HCT116 (cell line): ENCODE results near the gene MPP2. TPM values are rescaled to one million over a fixed set of nuclear protein-coding genes. Genes with fewer than 3 reads are reported as not detected.

Experiments used
- ATAC-seq: fragments of 200-7000 bp; cut with Tn5 transposase; 2 replicates; pipeline ENCODE4 v1.9.1; 2020; ENCODE audit warnings: mild to moderate bottlenecking, moderate library complexity
- BruUV-seq: library from RNA; stranded (reverse); fragments of 400-500 nt; replicated peaks from 2 replicates; lab custom pipeline; 2021; lab: Mats Ljungman, UMichigan
- CTCF ChIA-PET: fragments of 300-600 bp; sonication (Branson Sonifier 250); formaldehyde crosslinking; loops from one replicate; lab custom pipeline; 2021; ENCODE audit warnings: antibody characterized with exemption; lab: Charles Lee
- POLR2A ChIA-PET: fragments of 300-600, 350-600 bp; sonication (Branson Sonifier 250); formaldehyde crosslinking; loops from one replicate; lab custom pipeline; 2021; ENCODE audit warnings: antibody characterized with exemption; lab: Charles Lee
- RAD21 ChIA-PET, 2 experiments: fragments of 300-600 bp; sonication (Branson Sonifier 250); formaldehyde crosslinking; loops; one replicate each; lab custom pipeline; 2023; ENCODE audit warnings: low total read pairs in 2 of 2; ENCODE audit not compliant: uncharacterized antibody in 2 of 2, unreplicated experiment in 2 of 2, low non-redundant PET in 1 of 2; lab: Charles Lee
- DNase-seq: peaks from one replicate; pipeline ENCODE4 v3.0.0-alpha.2; 2010; ENCODE audit warnings: low read depth, low spot score
- H2AFZ ChIP-seq: fragments of 200-600 bp; shearing (Covaris generic), sonication (generic); 2 replicates; pipeline ENCODE4 v1.6.1; 2017; ENCODE audit warnings: low read depth, mixed run types, mixed read lengths, antibody characterized with exemption, low read length; ENCODE audit not compliant: poor library complexity, severe bottlenecking
- H3K27ac ChIP-seq: 2 replicates; pipeline ENCODE4 v1.5.1; 2012; ENCODE audit warnings: low read depth, low read length
- H3K27me3 ChIP-seq: fragments of 200-600 bp; sonication (generic); 2 replicates; pipeline ENCODE4 v1.6.1; 2016; ENCODE audit warnings: mixed run types, low read length, mixed read lengths; ENCODE audit not compliant: insufficient read depth
- H3K36me3 ChIP-seq, 2 experiments: fragments of 200-500 bp in 1 of 2; fragments of 200-600 bp in 1 of 2; sonication (Bioruptor generic) in 1 of 2; sonication (generic) in 1 of 2; 2 replicates each; pipeline versions ENCODE4 v1.5.1 to v1.6.1; 2014 to 2016; ENCODE audit warnings: low read length in 2 of 2, inconsistent platforms in 1 of 2, mixed read lengths in 1 of 2, mixed run types in 1 of 2; ENCODE audit not compliant: insufficient read depth in 2 of 2, control insufficient read depth in 1 of 2
- H3K4me1 ChIP-seq, 2 experiments: fragments of 200-600 bp in 1 of 2; sonication (generic) in 1 of 2; 2 replicates each; pipeline versions ENCODE4 v1.5.1 to v1.6.1; 2012 to 2017; ENCODE audit warnings: low read length in 2 of 2, inconsistent platforms in 1 of 2, mild to moderate bottlenecking in 1 of 2, mixed read lengths in 1 of 2, mixed run types in 1 of 2, moderate library complexity in 1 of 2; ENCODE audit not compliant: insufficient read depth in 2 of 2, control insufficient read depth in 1 of 2
- H3K4me2 ChIP-seq: fragments of 200-600 bp; sonication (generic); 2 replicates; pipeline ENCODE4 v1.6.1; 2017; ENCODE audit warnings: mixed run types, low read length, mixed read lengths
- H3K4me3 ChIP-seq, 2 experiments: fragments of 200-600 bp in 1 of 2; sonication (generic) in 1 of 2; replicated peaks in 1 of 2; 2 replicates each; pipeline ENCODE4 v1.5.1; 2011 to 2016; ENCODE audit warnings: low read length in 2 of 2, control low read depth in 1 of 2, low read depth in 1 of 2, mild to moderate bottlenecking in 1 of 2, mixed read lengths in 1 of 2, mixed run types in 1 of 2
- H3K79me2 ChIP-seq: fragments of 200-600 bp; sonication (generic); 2 replicates; pipeline ENCODE4 v1.6.1; 2017; ENCODE audit warnings: mild to moderate bottlenecking, mixed run types, low read length, moderate library complexity, mixed read lengths; ENCODE audit not compliant: insufficient read depth
- H3K9ac ChIP-seq: fragments of 200-600 bp; sonication (generic); 2 replicates; pipeline ENCODE4 v1.6.1; 2016; ENCODE audit warnings: low read length, mixed read lengths
- H3K9me2 ChIP-seq: fragments of 200-600 bp; sonication (generic), shearing (Covaris generic); 2 replicates; pipeline ENCODE4 v1.6.1; 2017; ENCODE audit warnings: mixed run types, mild to moderate bottlenecking, moderate library complexity; ENCODE audit not compliant: insufficient read depth
- H3K9me3 ChIP-seq, 2 experiments: fragments of 200-500 bp in 1 of 2; fragments of 200-600 bp in 1 of 2; sonication (Bioruptor generic) in 1 of 2; sonication (generic) in 1 of 2; 2 replicates each; pipeline ENCODE4 v1.6.1; 2014 to 2017; ENCODE audit warnings: low read length in 2 of 2, mixed read lengths in 2 of 2, inconsistent platforms in 1 of 2, low read depth in 1 of 2, mild to moderate bottlenecking in 1 of 2, mixed run types in 1 of 2, moderate library complexity in 1 of 2; ENCODE audit not compliant: control insufficient read depth in 1 of 2, insufficient read depth in 1 of 2
- H4K20me1 ChIP-seq: fragments of 200-600 bp; sonication (generic), shearing (Covaris generic); 2 replicates; pipeline ENCODE4 v1.6.1; 2017; ENCODE audit warnings: mixed run types, mild to moderate bottlenecking, moderate library complexity; ENCODE audit not compliant: insufficient read depth
- ATF3 ChIP-seq: IDR thresholded peaks from 2 replicates; pipeline ENCODE4 v1.6.1; 2012
- CBX3 ChIP-seq: IDR thresholded peaks from 2 replicates; pipeline ENCODE4 v1.6.1; 2012; ENCODE audit warnings: low read depth
- CEBPB ChIP-seq: IDR thresholded peaks from 2 replicates; pipeline ENCODE4 v1.6.1; 2012; ENCODE audit warnings: low read depth
- EGR1 ChIP-seq: IDR thresholded peaks from 2 replicates; pipeline ENCODE4 v1.6.1; 2012; ENCODE audit warnings: low read depth
- ELF1 ChIP-seq: IDR thresholded peaks from 2 replicates; pipeline ENCODE4 v1.6.1; 2012; ENCODE audit warnings: low read depth, borderline replicate concordance
- EZH2 ChIP-seq: fragments of 200-600 bp; sonication (generic); IDR thresholded peaks from 2 replicates; pipeline ENCODE4 v1.6.1; 2017; ENCODE audit warnings: antibody characterized with exemption, mixed run types
- EZH2phosphoT487 ChIP-seq: fragments of 200-600 bp; IDR thresholded peaks from 2 replicates; pipeline ENCODE4 v1.6.1; 2018; ENCODE audit warnings: antibody characterized with exemption, borderline replicate concordance
- FOSL1 ChIP-seq: IDR thresholded peaks from 2 replicates; pipeline ENCODE4 v1.6.1; 2012; ENCODE audit warnings: low read depth
- JUND ChIP-seq: IDR thresholded peaks from 2 replicates; pipeline ENCODE4 v1.6.1; 2012
- POLR2A ChIP-seq: IDR thresholded peaks from 2 replicates; pipeline ENCODE4 v1.7.0; 2011; ENCODE audit warnings: borderline replicate concordance; ENCODE audit not compliant: insufficient read depth, insufficient read length; ENCODE audit errors: extremely low read depth
- POLR2AphosphoS5 ChIP-seq: IDR thresholded peaks from 2 replicates; pipeline ENCODE4 v1.6.1; 2011; ENCODE audit warnings: mild to moderate bottlenecking, low read depth, low read length, moderate library complexity
- RAD21 ChIP-seq: IDR thresholded peaks from 2 replicates; pipeline ENCODE4 v1.6.1; 2012; ENCODE audit warnings: low read depth, mild to moderate bottlenecking
- REST ChIP-seq: IDR thresholded peaks from 2 replicates; pipeline ENCODE4 v1.6.1; 2012; ENCODE audit warnings: low read depth
- SIN3A ChIP-seq: IDR thresholded peaks from 2 replicates; pipeline ENCODE4 v1.6.1; 2012; ENCODE audit warnings: low read depth
- SP1 ChIP-seq: IDR thresholded peaks from 2 replicates; pipeline ENCODE4 v1.6.1; 2012; ENCODE audit warnings: low read depth
- SRF ChIP-seq: IDR thresholded peaks from 2 replicates; pipeline ENCODE4 v1.6.1; 2012; ENCODE audit warnings: low read depth
- TCF7L2 ChIP-seq: IDR thresholded peaks from 2 replicates; pipeline ENCODE4 v1.7.0; 2011; ENCODE audit warnings: borderline replicate concordance, inconsistent platforms; ENCODE audit not compliant: insufficient read depth, insufficient read length; ENCODE audit errors: extremely low read depth
- YY1 ChIP-seq: IDR thresholded peaks from 2 replicates; pipeline ENCODE4 v1.6.1; 2011; ENCODE audit warnings: low read length, low read depth, moderate library complexity, mild to moderate bottlenecking; ENCODE audit not compliant: insufficient replicate concordance; ENCODE audit errors: extremely low read depth
- ZFX ChIP-seq: fragments of 450-650 bp; IDR thresholded peaks from 2 replicates; pipeline ENCODE4 v1.6.1; 2017
- ZNF274 ChIP-seq: fragments of 200-500 bp; sonication (Bioruptor generic); IDR thresholded peaks from 2 replicates; pipeline ENCODE4 v1.6.1; 2014; ENCODE audit warnings: mild to moderate bottlenecking, low read depth, low read length, inconsistent platforms
- intact Hi-C: fragments of 100-400 bp; cut with micrococcal nuclease; formaldehyde crosslinking; loops from 2 replicates; pipeline ENCODE4 v1.10.0; 2022
- total RNA-seq: library from RNA; stranded (reverse); gene quantifications from one replicate; pipeline ENCODE4 v1.2.1, GENCODE V29; 2021; ENCODE audit not compliant: unreplicated experiment
- TF ChIP-seq, protein P1 (sequence below), 3 experiments: fragments of 200-600 bp in 1 of 3; sonication (generic) in 1 of 3; IDR thresholded peaks in 2 of 3; conservative IDR thresholded peaks in 1 of 3; 2 replicates each; pipeline ENCODE4 v1.5.1; 2012 to 2017; ENCODE audit warnings: low read depth in 2 of 3, low read length in 2 of 3, antibody characterized with exemption in 1 of 3, borderline replicate concordance in 1 of 3, control low read depth in 1 of 3, mild to moderate bottlenecking in 1 of 3, mixed read lengths in 1 of 3, mixed run types in 1 of 3, moderate library complexity in 1 of 3; ENCODE audit not compliant: insufficient read depth in 1 of 3
- TF ChIP-seq, protein P2 (sequence below): IDR thresholded peaks from 2 replicates; pipeline ENCODE4 v1.6.1; 2012

Gene MPP2
- total RNA-seq, 1 experiment from 2014 or later = 16.4 TPM

DNA sequence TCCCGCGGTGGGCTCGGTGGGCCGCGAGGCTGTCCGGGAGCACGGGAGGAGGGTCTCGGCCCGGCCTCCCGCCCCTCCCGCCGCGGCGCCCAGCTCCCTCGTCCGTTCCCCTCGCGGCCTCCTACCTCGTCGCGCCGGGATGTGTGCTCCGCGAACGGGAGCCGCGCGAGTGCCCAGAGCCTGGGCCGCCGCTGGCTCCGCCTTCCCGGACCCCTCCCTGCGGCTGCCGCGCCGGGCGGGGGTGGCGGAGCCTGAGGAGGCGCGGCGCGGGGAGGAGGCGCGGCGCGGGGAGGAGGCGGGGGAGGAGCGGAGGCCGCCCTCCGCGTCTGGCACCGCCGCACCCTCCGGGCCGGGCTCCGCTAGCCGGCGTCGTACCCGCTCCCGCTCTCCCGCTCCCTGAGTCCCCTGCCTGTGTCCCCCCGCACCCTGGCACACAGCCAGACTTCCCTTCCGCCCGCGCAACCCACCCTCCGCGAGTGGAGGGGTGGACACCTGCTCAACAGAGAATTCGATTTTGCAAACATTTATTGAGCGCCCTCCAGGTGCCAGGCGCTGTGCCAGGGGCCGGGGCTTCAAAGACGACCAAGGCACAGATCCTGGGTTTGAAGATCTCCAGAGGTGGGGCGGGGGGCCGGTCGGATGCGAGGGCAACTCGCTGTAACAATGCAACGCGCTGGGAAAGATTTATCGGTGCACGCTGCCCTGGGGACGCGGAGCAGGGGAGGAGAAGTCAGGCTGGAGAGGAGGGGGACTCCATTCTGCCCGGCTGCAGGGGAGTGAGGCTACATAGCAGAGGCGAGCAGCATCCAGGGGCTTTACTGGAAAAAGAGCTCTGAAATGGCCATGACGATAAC, 74.1 kb downstream of the MPP2 start, which contains the start of gene MPP3:
Gene MPP3 (minus strand): TSS at position 171 of the 854 bp plus-strand sequence. CDS start 1,240 bp downstream, outside the sequence.
- H4K20me1 ChIP-seq = no peaks in the 10 kb centered on the region
- ChIA-PET RAD21 (no interaction called here), CTCF (interaction anchor here (1.7 kb wide), 1 partner anchor 13 kb away, joined by 5 read pairs; the partner anchor contains the start of gene CD300LG), POLR2A (no interaction called here)
- H3K4me1 ChIP-seq = peaks cover 16 to 24% of the 10 kb centered on the region in 2 experiments
- peaks cover 0 to 18% of the 10 kb centered on the region in 2 experiments; a peak in 1 of 4 replicates for H3K36me3 ChIP-seq
- peak within 1 kb of the TSS; percentile 98 for H3K4me2 ChIP-seq
- peak within 1 kb of the TSS; percentile 93 for H2AFZ ChIP-seq
- H3K9ac ChIP-seq = peak within 1 kb of the TSS; percentile 84
- no peaks in the 10 kb centered on the region for H3K9me2 ChIP-seq
- H3K9me3 ChIP-seq = no peaks in the 10 kb centered on the region
- DNase-seq = no peak
- BruUV-seq = no TSS peak
- peaks cover 10% of the 10 kb centered on the region for H3K79me2 ChIP-seq
- peak; percentile 91 for ATAC-seq
- H3K27ac ChIP-seq = peak within 1 kb of the TSS; percentile 54
- intact Hi-C loops = loop anchor here (1.0 to 2.0 kb wide), 2 partner anchors 13 to 54 kb away; partner anchors contain the start of gene DUSP3
- H3K4me3 ChIP-seq = peak within 1 kb of the TSS; percentile 56 to 88
- no peaks in the 10 kb centered on the region for H3K27me3 ChIP-seq
- no peak for TF ChIP-seq SP1
- TF ChIP-seq POLR2AphosphoS5 = peak; percentile 85
- peak; percentile 15 for TF ChIP-seq YY1
- TF ChIP-seq ATF3 = no peak
- no peak for TF ChIP-seq CEBPB
- TF ChIP-seq REST = no peak
- no peak for TF ChIP-seq SIN3A
- TF ChIP-seq TCF7L2 = peak; percentile 74
- TF ChIP-seq ZFX = peak; percentile 72
- TF ChIP-seq ELF1 = no peak
- TF ChIP-seq, protein P1, sequence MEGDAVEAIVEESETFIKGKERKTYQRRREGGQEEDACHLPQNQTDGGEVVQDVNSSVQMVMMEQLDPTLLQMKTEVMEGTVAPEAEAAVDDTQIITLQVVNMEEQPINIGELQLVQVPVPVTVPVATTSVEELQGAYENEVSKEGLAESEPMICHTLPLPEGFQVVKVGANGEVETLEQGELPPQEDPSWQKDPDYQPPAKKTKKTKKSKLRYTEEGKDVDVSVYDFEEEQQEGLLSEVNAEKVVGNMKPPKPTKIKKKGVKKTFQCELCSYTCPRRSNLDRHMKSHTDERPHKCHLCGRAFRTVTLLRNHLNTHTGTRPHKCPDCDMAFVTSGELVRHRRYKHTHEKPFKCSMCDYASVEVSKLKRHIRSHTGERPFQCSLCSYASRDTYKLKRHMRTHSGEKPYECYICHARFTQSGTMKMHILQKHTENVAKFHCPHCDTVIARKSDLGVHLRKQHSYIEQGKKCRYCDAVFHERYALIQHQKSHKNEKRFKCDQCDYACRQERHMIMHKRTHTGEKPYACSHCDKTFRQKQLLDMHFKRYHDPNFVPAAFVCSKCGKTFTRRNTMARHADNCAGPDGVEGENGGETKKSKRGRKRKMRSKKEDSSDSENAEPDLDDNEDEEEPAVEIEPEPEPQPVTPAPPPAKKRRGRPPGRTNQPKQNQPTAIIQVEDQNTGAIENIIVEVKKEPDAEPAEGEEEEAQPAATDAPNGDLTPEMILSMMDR (IDR thresholded peaks at IDR 0.05 in 2 of 3, conservative IDR thresholded peaks at IDR 0.05 in 1 of 3; ENCODE audit: borderline replicate concordance in 1 of 3, insufficient read depth in 1 of 3, low read depth in 2 of 3, low read length in 2 of 3) = no peak
- no peak for TF ChIP-seq RAD21
- TF ChIP-seq EGR1 = peak; percentile 70
- no peak for TF ChIP-seq JUND
- TF ChIP-seq EZH2 = no peak
- TF ChIP-seq POLR2A = no peak
- no peak for TF ChIP-seq EZH2phosphoT487
- TF ChIP-seq, protein P2, sequence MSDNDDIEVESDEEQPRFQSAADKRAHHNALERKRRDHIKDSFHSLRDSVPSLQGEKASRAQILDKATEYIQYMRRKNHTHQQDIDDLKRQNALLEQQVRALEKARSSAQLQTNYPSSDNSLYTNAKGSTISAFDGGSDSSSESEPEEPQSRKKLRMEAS = no peak; the same call in 1 of the 2 replicates
- TF ChIP-seq FOSL1 = no peak
- TF ChIP-seq SRF = no peak
- no peak for TF ChIP-seq CBX3
- no peak for TF ChIP-seq ZNF274
